OCI-LY7 (cell line): ENCODE data around the gene SPPL2A. TPM values are rescaled to one million over a fixed set of nuclear protein-coding genes. Genes with fewer than 3 reads are reported as not detected.

Experiments used
- BruUV-seq: library from RNA; stranded (reverse); fragments of 400-500 nt; replicated peaks from 2 replicates; lab custom pipeline; 2021; lab: Mats Ljungman, UMichigan
- CTCF ChIA-PET: fragments of 300-600 bp; sonication (Branson Sonifier 250); formaldehyde crosslinking; loops from one replicate; lab custom pipeline; 2022; ENCODE audit warnings: antibody characterized with exemption; ENCODE audit not compliant: unreplicated experiment; lab: Charles Lee
- POLR2A ChIA-PET: fragments of 300-600 bp; sonication (Branson Sonifier 250); formaldehyde crosslinking; loops from one replicate; lab custom pipeline; 2022; ENCODE audit warnings: antibody characterized with exemption; lab: Charles Lee
- DNase-seq: peaks from one replicate; pipeline ENCODE4 v3.0.0-alpha.2; 2015; ENCODE audit warnings: low spot score
- H2AFZ ChIP-seq: fragments of 200-600 bp; sonication (generic), shearing (Covaris generic); 2 replicates; pipeline ENCODE4 v1.6.1; 2014; ENCODE audit warnings: mild to moderate bottlenecking, antibody characterized with exemption, low read length, moderate library complexity
- H3K27ac ChIP-seq: fragments of 200-600 bp; sonication (generic); 2 replicates; pipeline ENCODE4 v1.5.1; 2014; ENCODE audit warnings: mixed run types, low read depth, mild to moderate bottlenecking, moderate library complexity, low read length, inconsistent platforms; ENCODE audit not compliant: poor library complexity, severe bottlenecking
- H3K36me3 ChIP-seq: fragments of 200-600 bp; sonication (generic); 2 replicates; pipeline ENCODE4 v1.6.1; 2014; ENCODE audit warnings: mild to moderate bottlenecking, antibody characterized with exemption, low read length, moderate library complexity, mixed read lengths; ENCODE audit not compliant: insufficient read depth
- H3K4me1 ChIP-seq: fragments of 200-600 bp; sonication (generic); 2 replicates; pipeline ENCODE4 v1.5.1; 2014; ENCODE audit warnings: mild to moderate bottlenecking, low read length; ENCODE audit not compliant: insufficient read depth, poor library complexity, severe bottlenecking
- H3K4me2 ChIP-seq: fragments of 200-600 bp; sonication (generic); 2 replicates; pipeline ENCODE4 v1.6.1; 2014; ENCODE audit warnings: mild to moderate bottlenecking, low read length
- H3K4me3 ChIP-seq: fragments of 200-600 bp; sonication (generic); 2 replicates; pipeline ENCODE4 v1.5.1; 2014; ENCODE audit warnings: mild to moderate bottlenecking, low read depth, low read length; ENCODE audit not compliant: poor library complexity, severe bottlenecking
- H3K79me2 ChIP-seq: fragments of 200-600 bp; sonication (generic); 2 replicates; pipeline ENCODE4 v1.6.1; 2016; ENCODE audit warnings: low read depth, mild to moderate bottlenecking, low read length, moderate library complexity, mixed read lengths; ENCODE audit not compliant: insufficient read depth
- H3K9me2 ChIP-seq: fragments of 200-600 bp; sonication (generic); 2 replicates; pipeline ENCODE4 v1.6.1; 2016; ENCODE audit warnings: mild to moderate bottlenecking, low read length, mixed read lengths; ENCODE audit not compliant: insufficient read depth
- H3K9me3 ChIP-seq: fragments of 200-600 bp; sonication (generic); 2 replicates; pipeline ENCODE4 v1.6.1; 2014; ENCODE audit warnings: mild to moderate bottlenecking, mixed run types, low read length, mixed read lengths
- H4K20me1 ChIP-seq: fragments of 200-600 bp; sonication (generic); 2 replicates; pipeline ENCODE4 v1.6.1; 2014; ENCODE audit warnings: mild to moderate bottlenecking, antibody characterized with exemption, low read length, moderate library complexity, mixed read lengths; ENCODE audit not compliant: insufficient read depth
- CTCF ChIP-seq: fragments of 200-600 bp; sonication (generic); conservative IDR thresholded peaks from 2 replicates; pipeline ENCODE4 v1.5.1; 2014; ENCODE audit warnings: mild to moderate bottlenecking, antibody characterized with exemption, low read length, moderate library complexity, mixed read lengths
- EZH2phosphoT487 ChIP-seq: fragments of 200-600 bp; sonication (generic); IDR thresholded peaks from 2 replicates; pipeline ENCODE4 v1.6.1; 2018; ENCODE audit warnings: low read depth, borderline replicate concordance, mild to moderate bottlenecking, mixed run types, antibody characterized with exemption, low read length, moderate library complexity, mixed read lengths
- intact Hi-C: fragments of 100-400 bp; cut with micrococcal nuclease; formaldehyde crosslinking; loops from one replicate; pipeline ENCODE4 v1.10.0; 2022; ENCODE audit not compliant: unreplicated experiment
- total RNA-seq, 2 experiments: library from RNA; depleted of rRNA in 1 of 2; stranded (reverse); fragments of >200 nt in 1 of 2; shearing (Covaris generic) in 1 of 2; gene quantifications; 2 replicates each; pipeline ENCODE4 v1.2.3, GENCODE V29; 2014 to 2022

SPPL2A gene
- total RNA-seq, 2 experiments from 2014 or later: 24.6 to 41.6 TPM

GRCh38 chr15:50710585-50710984, 54.9 kb downstream of the SPPL2A start:
- CTCF ChIA-PET: no interaction called here
- TF ChIP-seq EZH2phosphoT487: no peak
- TF ChIP-seq CTCF: no peak
- no peaks in the 10 kb centered on the region for H3K9me3 ChIP-seq
- POLR2A ChIA-PET: interaction anchor here (0.5 kb wide), 1 partner anchor 42 kb away, joined by 3 read pairs; no protein-coding TSS in a partner anchor
- no peak overlapping the region for H3K4me3 ChIP-seq
- H3K79me2 ChIP-seq: no peaks in the 10 kb centered on the region
- no peak overlapping the region for H2AFZ ChIP-seq
- peaks cover 11% of the 10 kb centered on the region for H3K36me3 ChIP-seq
- H3K27ac ChIP-seq: no peak overlapping the region
- no peak overlapping the region for H3K4me2 ChIP-seq
- H4K20me1 ChIP-seq: no peaks in the 10 kb centered on the region
- H3K4me1 ChIP-seq: no peaks in the 10 kb centered on the region
- DNase-seq: no peak
- no TSS peak for BruUV-seq
- intact Hi-C loops: no loop called here
- no peaks in the 10 kb centered on the region for H3K9me2 ChIP-seq

DNA sequence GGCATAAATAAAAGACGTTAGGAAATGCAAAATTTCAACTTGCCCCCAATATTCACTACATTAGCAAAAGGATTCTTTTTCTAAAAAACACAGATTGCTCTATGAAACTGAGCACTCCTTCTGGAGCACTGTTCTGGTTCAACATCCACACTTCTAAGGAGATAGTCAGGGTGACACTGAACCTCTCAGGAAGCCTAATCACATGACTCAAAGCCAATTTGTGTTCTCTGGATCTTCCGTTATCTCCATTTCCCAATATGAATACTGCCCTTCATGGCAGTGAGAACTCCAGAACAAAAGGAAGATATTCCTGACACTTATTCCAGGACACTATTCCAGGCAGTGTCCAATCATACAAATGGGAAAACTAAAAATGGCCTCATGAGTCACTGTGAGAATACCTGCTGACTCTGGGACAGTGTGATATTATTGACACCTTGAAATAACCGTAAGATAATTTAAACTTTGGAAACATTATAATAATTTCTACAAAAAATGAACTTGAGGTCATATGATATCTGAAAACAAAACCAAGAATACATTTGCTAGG, 57.6 kb downstream of the SPPL2A start:
- BruUV-seq: no TSS peak
- Histone ChIP-seq H2AFZ (no peak overlapping the region), H3K4me1 (no peaks in the 10 kb centered on the region), H3K27ac (no peak overlapping the region), H3K9me3 (no peaks in the 10 kb centered on the region), H4K20me1 (no peaks in the 10 kb centered on the region), H3K79me2 (no peaks in the 10 kb centered on the region), H3K4me2 (no peak overlapping the region), H3K4me3 (no peak overlapping the region), H3K9me2 (no peaks in the 10 kb centered on the region), H3K36me3 (peaks cover 11% of the 10 kb centered on the region)
- no peak for DNase-seq
- intact Hi-C loops: no loop called here
- POLR2A ChIA-PET: no interaction called here
- CTCF ChIA-PET: no interaction called here
- TF ChIP-seq CTCF: no peak
- no peak for TF ChIP-seq EZH2phosphoT487

GRCh38 chr15:50702762-50703334, 62.7 kb downstream of the SPPL2A start:
- no peak for TF ChIP-seq EZH2phosphoT487
- TF ChIP-seq CTCF: no peak
- peaks cover 8% of the 10 kb centered on the region for H3K36me3 ChIP-seq
- no TSS peak for BruUV-seq
- no peak overlapping the region for H3K27ac ChIP-seq
- POLR2A ChIA-PET: interaction anchor here (0.6 kb wide), 1 partner anchor 12 kb away, joined by 3 read pairs; no protein-coding TSS in a partner anchor
- intact Hi-C loops: no loop called here
- CTCF ChIA-PET: no interaction called here
- H3K4me2 ChIP-seq: no peak overlapping the region
- DNase-seq: no peak
- no peaks in the 10 kb centered on the region for H3K9me3 ChIP-seq
- H3K9me2 ChIP-seq: no peaks in the 10 kb centered on the region
- no peaks in the 10 kb centered on the region for H4K20me1 ChIP-seq
- H2AFZ ChIP-seq: no peak overlapping the region
- H3K79me2 ChIP-seq: no peaks in the 10 kb centered on the region
- no peak overlapping the region for H3K4me3 ChIP-seq
- no peaks in the 10 kb centered on the region for H3K4me1 ChIP-seq
